HG02678 (cell line): Measurements from ENCODE around the gene UCN2.

Source experiments
- ATAC-seq: cut with Tn5 transposase; IDR thresholded peaks from one replicate; pipeline ENCODE4 v1.9.1; 2021; ENCODE audit warnings: mild to moderate bottlenecking, moderate library complexity; ENCODE audit not compliant: unreplicated experiment

The UCN2 gene

GRCh38 chr3:48563382-48563918 lies at the start of gene UCN2:
Gene UCN2, minus strand, starts transcription at chr3:48563781. Its CDS starts 657 bp downstream, at chr3:48563124.
- no peak for ATAC-seq

GRCh38 chr3:48612309-48612708 lies 48.7 kb upstream of the UCN2 start:
- no peak for ATAC-seq

GRCh38 chr3:48609088-48610005 lies 45.8 kb upstream of the UCN2 start, which contains the start of gene UQCRC1:
Gene UQCRC1, minus strand, starts transcription at chr3:48609646. Its CDS starts 26 bp downstream, at chr3:48609620.
- ATAC-seq, result peak; percentile 95

- no peak for ATAC-seq
Measured at GRCh38 chr3:48607519-48607918, 43.9 kb upstream of the UCN2 start.

GRCh38 chr3:48601622-48601994 lies 38.0 kb upstream of the UCN2 start:
- no peak for ATAC-seq

GRCh38 chr3:48600711-48601621 lies 37.4 kb upstream of the UCN2 start:
- ATAC-seq, result no peak

- ATAC-seq, result no peak
Measured at GRCh38 chr3:48599509-48600285, 36.1 kb upstream of the UCN2 start.

- no peak for ATAC-seq
Measured at GRCh38 chr3:48599077-48599501, 35.5 kb upstream of the UCN2 start.

- no peak for ATAC-seq
Measured at GRCh38 chr3:48598323-48599076, 34.9 kb upstream of the UCN2 start.

- ATAC-seq, result no peak
Measured at GRCh38 chr3:48597408-48597800, 33.8 kb upstream of the UCN2 start.

GRCh38 chr3:48596676-48597407 lies 33.3 kb upstream of the UCN2 start:
- ATAC-seq, result no peak

- ATAC-seq, result no peak
Measured at GRCh38 chr3:48596157-48596556, 32.6 kb upstream of the UCN2 start.

GRCh38 chr3:48595526-48596121 lies 32.0 kb upstream of the UCN2 start:
- no peak for ATAC-seq

- no peak for ATAC-seq
Measured at GRCh38 chr3:48595075-48595525, 31.5 kb upstream of the UCN2 start, which contains the start of gene COL7A1. Gene COL7A1, minus strand, starts transcription at chr3:48595329. Its CDS starts 170 bp downstream, at chr3:48595159.

- ATAC-seq, result no peak
Measured at GRCh38 chr3:48594417-48595049, 31.0 kb upstream of the UCN2 start.

GRCh38 chr3:48593337-48593736 lies 29.8 kb upstream of the UCN2 start:
- ATAC-seq, result no peak

- ATAC-seq, result no peak
Measured at GRCh38 chr3:48592519-48593087, 29.0 kb upstream of the UCN2 start.
